Epithelial cell of prostate (primary cell): Measurements from ENCODE around the gene IL18R1.
"Not testable (repeated sequence)": the region's sequence is repeated elsewhere in the genome, so short reads cannot be mapped to it uniquely, and the experiment has no call there.

ENCODE experiments used
- DNase-seq: peaks from one replicate; pipeline ENCODE4 v3.0.0-alpha.2; 2011; ENCODE audit warnings: low read depth, low spot score
- H3K27ac ChIP-seq: fragments of 450-650 bp; 2 replicates; pipeline ENCODE4 v1.5.1; 2017; ENCODE audit warnings: mild to moderate bottlenecking

IL18R1 gene, protein sequence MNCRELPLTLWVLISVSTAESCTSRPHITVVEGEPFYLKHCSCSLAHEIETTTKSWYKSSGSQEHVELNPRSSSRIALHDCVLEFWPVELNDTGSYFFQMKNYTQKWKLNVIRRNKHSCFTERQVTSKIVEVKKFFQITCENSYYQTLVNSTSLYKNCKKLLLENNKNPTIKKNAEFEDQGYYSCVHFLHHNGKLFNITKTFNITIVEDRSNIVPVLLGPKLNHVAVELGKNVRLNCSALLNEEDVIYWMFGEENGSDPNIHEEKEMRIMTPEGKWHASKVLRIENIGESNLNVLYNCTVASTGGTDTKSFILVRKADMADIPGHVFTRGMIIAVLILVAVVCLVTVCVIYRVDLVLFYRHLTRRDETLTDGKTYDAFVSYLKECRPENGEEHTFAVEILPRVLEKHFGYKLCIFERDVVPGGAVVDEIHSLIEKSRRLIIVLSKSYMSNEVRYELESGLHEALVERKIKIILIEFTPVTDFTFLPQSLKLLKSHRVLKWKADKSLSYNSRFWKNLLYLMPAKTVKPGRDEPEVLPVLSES

GRCh38 chr2:102355526-102356380 is at the start of gene IL18R1:
IL18R1 (plus strand) TSS chr2:102355796; CDS start chr2:102362661, 6,865 bp downstream.
- no peak for DNase-seq
- H3K27ac ChIP-seq: peak within 1 kb of the TSS; percentile 28

DNA sequence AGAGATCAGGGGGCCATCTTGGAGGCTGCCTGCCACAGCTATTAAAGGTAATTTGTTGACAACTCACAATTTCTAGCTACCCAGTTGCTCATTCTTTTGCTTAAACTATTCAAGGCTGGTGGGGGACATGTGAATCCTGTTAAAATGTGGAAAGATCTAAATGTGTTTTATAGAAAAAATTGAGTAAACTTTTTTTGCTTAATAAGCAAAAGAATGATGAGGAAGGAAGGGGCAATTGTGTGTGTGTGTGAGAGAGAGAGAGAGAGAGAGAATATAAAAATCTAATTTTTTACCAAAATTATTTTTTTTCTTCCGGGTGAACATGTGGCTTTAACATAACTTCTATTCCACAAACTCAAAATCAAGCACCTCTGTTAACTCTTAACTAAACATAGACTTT is 49.5 kb upstream of the IL18R1 start:
- H3K27ac ChIP-seq: no peak overlapping the region
- DNase-seq: no peak

DNA sequence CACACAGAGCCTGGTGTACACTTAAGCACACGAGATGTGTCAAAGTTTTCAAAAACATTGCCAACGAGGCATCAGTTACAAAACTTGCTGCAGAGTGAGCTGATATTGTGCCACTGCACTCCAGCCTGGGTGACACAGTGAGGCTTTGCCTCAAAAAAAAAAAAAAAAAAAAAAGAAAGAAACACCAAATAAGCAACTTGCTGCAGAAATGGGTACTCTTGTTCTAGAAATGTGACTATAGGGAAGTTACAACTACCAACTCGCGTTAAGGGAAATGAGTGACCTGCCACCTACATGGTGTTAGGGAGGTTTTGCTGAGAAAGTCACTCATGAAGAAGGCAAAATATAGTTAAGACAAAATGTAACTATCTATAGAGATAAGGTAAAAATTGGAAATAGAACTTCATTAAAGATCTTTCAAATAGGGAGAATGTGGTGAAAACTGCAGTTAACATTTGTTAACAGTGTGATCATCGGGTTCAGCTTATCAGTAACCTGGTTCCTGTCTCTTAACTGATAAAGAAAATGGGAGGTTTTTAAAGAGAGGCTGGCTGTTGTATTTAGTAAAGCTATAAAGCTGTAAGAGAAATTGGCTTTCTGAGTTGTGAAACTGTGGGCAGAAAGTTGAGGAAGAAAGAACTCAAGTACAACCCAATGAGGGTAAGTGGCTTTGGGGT is 44.5 kb upstream of the IL18R1 start, which contains the start of gene IL1RL1:
Gene IL1RL1, plus strand, starts transcription at position 600 of the 677 bp plus-strand sequence. CDS start 26,702 bp downstream, outside the sequence.
- DNase-seq: no peak

DNA sequence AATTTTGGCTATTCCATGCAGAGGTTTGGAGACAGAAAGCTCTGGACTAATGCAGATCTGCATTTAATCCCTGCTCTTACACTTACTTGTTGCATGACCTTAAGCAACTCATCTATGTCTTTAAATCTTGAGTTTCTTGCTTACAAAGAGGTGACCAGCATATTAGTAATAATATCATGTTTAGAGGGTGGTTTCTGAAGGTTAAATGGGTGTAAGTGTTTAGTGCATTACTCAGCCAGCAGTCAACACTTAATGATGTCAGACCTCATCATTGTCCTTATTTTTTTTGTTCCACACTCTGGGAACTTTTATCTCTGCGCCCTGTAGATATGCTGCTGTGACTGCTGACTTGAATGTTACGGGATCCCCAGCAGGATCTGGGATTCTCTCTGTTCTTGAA is 42.6 kb upstream of the IL18R1 start:
- peak overlapping the region; percentile 30 for H3K27ac ChIP-seq
- DNase-seq: peak; percentile 80

More for the DNA sequence above, 44.5 kb upstream of the IL18R1 start, which contains the start of gene IL1RL1:
- peak within 1 kb of the TSS; percentile 30 for H3K27ac ChIP-seq

DNA sequence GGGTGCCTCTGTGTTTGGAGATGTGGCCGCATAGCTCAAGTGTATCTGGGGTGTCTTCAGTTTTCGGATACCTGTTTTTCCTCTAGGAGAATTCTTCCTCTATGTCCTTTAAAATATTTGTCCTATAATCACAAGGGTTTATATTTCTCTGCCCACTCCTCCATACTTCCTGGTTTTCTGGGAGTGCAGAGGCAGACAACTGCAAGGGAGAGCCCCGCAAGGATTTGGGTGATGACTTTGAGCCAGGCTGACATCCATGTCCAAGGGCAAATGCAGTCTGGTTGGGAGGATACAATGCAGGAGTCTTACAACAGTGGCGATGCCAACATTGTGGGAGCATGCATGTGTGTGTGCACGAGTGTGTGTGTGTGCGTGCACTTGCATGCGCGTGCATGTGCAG is 42.1 kb upstream of the IL18R1 start:
- DNase-seq: no peak
- H3K27ac ChIP-seq: peak overlapping the region; percentile 30

GRCh38 chr2:102313950-102314349 is 41.6 kb upstream of the IL18R1 start:
- DNase-seq: no peak

GRCh38 chr2:102315921-102316320 is 39.7 kb upstream of the IL18R1 start:
- DNase-seq: no peak
- H3K27ac ChIP-seq: peak overlapping the region; percentile 13

More at GRCh38 chr2:102313950-102314349, 41.6 kb upstream of the IL18R1 start:
- H3K27ac ChIP-seq: no peak overlapping the region

DNA sequence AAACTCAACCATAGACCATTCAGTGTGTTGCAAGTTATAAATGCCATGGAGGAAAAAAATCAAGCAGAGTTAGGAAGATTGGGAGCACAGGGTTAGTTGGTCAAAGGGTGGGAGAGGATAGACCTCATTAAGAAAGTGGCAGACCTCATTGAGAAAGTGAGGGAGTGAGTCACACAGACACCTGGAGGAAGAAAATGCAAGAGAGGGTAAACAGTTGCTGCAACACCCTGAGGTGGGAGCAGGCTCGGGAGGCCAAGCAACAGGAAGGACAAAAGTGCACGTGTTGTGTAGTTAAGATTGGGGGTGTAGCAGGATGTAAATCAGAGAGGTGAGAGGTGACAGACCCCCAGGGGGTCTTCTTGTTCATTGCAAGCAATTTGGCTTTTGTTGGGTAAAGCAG is 37.9 kb upstream of the IL18R1 start:
- H3K27ac ChIP-seq: no peak overlapping the region
- DNase-seq: peak; percentile 51

- no peak for DNase-seq
- no peak overlapping the region for H3K27ac ChIP-seq
Measured at GRCh38 chr2:102318437-102318836, 37.2 kb upstream of the IL18R1 start.

DNA sequence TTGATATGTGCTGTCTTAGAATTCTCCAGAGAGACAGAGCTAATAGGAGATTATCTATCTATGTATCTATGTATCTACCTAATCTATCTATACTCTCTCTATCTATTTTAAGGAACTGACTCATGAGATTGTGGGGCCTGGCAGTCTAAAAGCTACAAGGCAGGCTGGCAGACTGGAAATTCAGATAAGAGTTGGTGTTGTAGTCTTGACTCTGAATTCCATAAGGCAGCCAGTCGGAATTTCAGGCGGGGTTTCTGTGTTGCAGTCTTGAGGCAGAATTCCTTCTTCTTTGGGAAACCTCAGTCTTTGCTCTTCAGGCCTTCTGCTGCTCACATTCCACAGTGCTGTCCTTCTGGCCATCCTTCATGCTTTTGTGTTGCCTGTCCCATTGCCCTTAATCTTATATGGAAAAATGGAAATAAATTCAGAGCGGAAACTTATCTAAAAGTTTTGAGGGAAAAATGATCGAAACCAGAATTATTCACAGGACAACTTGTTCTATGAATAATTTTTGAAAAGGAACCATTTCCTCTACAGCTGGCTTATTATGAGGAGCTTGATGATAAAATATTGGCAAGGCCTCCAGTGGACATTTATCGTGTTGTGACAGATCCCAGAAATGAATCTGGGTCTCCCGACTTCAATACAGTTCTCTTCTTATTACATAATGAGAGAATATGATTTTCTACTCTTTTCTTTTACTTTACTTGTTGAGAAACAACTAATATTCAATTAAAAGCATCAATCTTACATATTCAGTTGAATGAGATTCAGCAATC is 33.5 kb upstream of the IL18R1 start:
- DNase-seq: no peak
- no peak overlapping the region for H3K27ac ChIP-seq

GRCh38 chr2:102324914-102325313 is 30.7 kb upstream of the IL18R1 start:
- H3K27ac ChIP-seq, DNase-seq: not testable (repeated sequence)

- no peak overlapping the region for H3K27ac ChIP-seq
- DNase-seq: no peak
Measured at GRCh38 chr2:102331311-102331980, 24.1 kb upstream of the IL18R1 start.

- H3K27ac ChIP-seq: no peak overlapping the region
- no peak for DNase-seq
Measured at GRCh38 chr2:102334486-102334885, 21.1 kb upstream of the IL18R1 start.

- H3K27ac ChIP-seq: peak overlapping the region; percentile 95
- DNase-seq: no peak
Measured at GRCh38 chr2:102335871-102336366, 19.7 kb upstream of the IL18R1 start.

DNA sequence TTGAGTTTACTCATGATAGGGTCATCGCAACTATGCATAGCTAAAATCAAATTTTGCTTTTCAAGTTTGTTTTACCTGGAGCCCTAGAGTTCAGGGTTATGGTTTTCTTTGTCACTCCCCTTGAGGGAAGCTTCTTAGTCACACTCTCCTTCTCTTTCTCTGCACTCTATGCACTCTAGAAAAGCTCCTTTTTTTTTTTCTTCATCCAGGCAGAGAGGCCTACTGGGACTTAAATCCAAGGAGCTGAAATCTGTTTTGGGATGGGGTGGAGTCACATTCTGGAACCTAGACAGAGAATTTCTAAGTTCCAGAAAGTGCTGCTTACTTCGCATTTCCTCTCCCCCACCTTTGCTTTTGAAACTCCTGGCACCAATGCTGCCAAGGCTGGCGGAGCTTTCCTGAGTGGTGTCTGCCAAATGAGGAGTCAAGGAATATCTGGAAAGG is 19.1 kb upstream of the IL18R1 start:
- H3K27ac ChIP-seq: peak overlapping the region; percentile 95
- peak; percentile 60 for DNase-seq

GRCh38 chr2:102337012-102337411 is 18.6 kb upstream of the IL18R1 start:
- peak overlapping the region; percentile 95 for H3K27ac ChIP-seq
- peak; percentile 54 for DNase-seq

GRCh38 chr2:102337481-102338386 is 17.9 kb upstream of the IL18R1 start:
- no peak for DNase-seq
- H3K27ac ChIP-seq: peak overlapping the region; percentile 95

DNA sequence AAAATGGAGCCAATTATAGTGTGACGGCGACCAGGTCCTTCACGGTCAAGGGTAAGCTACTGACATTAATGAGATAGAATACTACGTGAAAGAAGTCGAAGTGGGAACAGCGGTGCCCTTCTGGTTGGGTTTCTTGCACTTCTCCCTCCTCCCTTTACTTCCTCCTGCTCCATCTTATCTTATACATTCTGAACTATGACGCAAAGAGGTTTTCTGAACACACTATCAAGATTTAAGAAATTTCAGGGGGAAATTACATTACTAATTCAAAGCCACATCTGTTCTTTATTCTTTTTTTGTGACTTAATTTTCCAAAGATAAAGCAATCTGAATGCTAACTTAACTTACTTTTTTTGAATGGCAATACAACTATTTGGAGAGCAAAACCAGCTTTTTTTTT is 14.8 kb upstream of the IL18R1 start:
- no peak overlapping the region for H3K27ac ChIP-seq

More for the DNA sequence above, 14.8 kb upstream of the IL18R1 start:
- no peak for DNase-seq
